HepG2 (cell line): Measurements from ENCODE around the gene SZRD1. TPM values are rescaled to one million over a fixed set of nuclear protein-coding genes. Genes with fewer than 3 reads are reported as not detected.

Source experiments
- CREBL2 ChIP-seq: sonication (generic); formaldehyde crosslinking; IDR thresholded peaks from 2 replicates; pipeline ENCODE4 v1.8.1; 2023; ENCODE audit warnings: missing genetic modification reagents, mild to moderate bottlenecking, borderline replicate concordance
- EP300 ChIP-seq, 3 experiments: sonication (generic) in 1 of 3; formaldehyde crosslinking in 1 of 3; IDR thresholded peaks; 2 replicates each; pipeline versions ENCODE4 v1.5.1 to v1.6.1; 2011 to 2020; ENCODE audit warnings: low read depth in 2 of 3, low read length in 2 of 3, borderline replicate concordance in 1 of 3, improper control_type of control experiment in 1 of 3, mild to moderate bottlenecking in 1 of 3, missing genetic modification reagents in 1 of 3, moderate library complexity in 1 of 3
- MATR3 ChIP-seq: sonication (generic); formaldehyde crosslinking; IDR thresholded peaks from 2 replicates; pipeline ENCODE4 v1.4.0; 2020; ENCODE audit warnings: missing genetic modification reagents
- MLXIP ChIP-seq: sonication (generic); formaldehyde crosslinking; IDR thresholded peaks from 2 replicates; pipeline ENCODE4 v1.9.0; 2021; ENCODE audit warnings: missing genetic modification reagents, borderline replicate concordance
- PAX8 ChIP-seq: sonication (generic); formaldehyde crosslinking; IDR thresholded peaks from 2 replicates; pipeline ENCODE4 v1.8.0; 2022; ENCODE audit warnings: mild to moderate bottlenecking, missing genetic modification reagents, borderline replicate concordance
- RAD21 ChIP-seq: fragments of 450-650 bp; formaldehyde crosslinking; IDR thresholded peaks from 2 replicates; pipeline ENCODE4 v1.5.0; 2020; ENCODE audit warnings: mild to moderate bottlenecking
- RXRB ChIP-seq: IDR thresholded peaks from 2 replicates; pipeline ENCODE4 v1.6.1; 2016; ENCODE audit warnings: borderline replicate concordance, missing genetic modification reagents, missing compliant biosample characterization
- SMAD3 ChIP-seq: sonication (generic); formaldehyde crosslinking; IDR thresholded peaks from 2 replicates; pipeline ENCODE4 v1.4.0; 2020; ENCODE audit warnings: missing genetic modification reagents
- SMAD9 ChIP-seq: sonication (generic); formaldehyde crosslinking; IDR thresholded peaks from 2 replicates; pipeline ENCODE4 v1.5.1; 2020; ENCODE audit warnings: mild to moderate bottlenecking, missing genetic modification reagents
- ZIK1 ChIP-seq: sonication (generic); formaldehyde crosslinking; IDR thresholded peaks from 2 replicates; pipeline ENCODE4 v1.5.0; 2020; ENCODE audit warnings: mild to moderate bottlenecking, low read depth, missing genetic modification reagents, borderline replicate concordance
- ZNF414 ChIP-seq: sonication (generic); formaldehyde crosslinking; IDR thresholded peaks from 2 replicates; pipeline ENCODE4 v1.5.0; 2020; ENCODE audit warnings: missing genetic modification reagents
- ZNF550 ChIP-seq: sonication (generic); formaldehyde crosslinking; IDR thresholded peaks from 2 replicates; pipeline ENCODE4 v1.4.0; 2020; ENCODE audit warnings: mild to moderate bottlenecking, missing genetic modification reagents, borderline replicate concordance
- ZNF552 ChIP-seq: sonication (generic); formaldehyde crosslinking; IDR thresholded peaks from 2 replicates; pipeline ENCODE4 v1.9.0; 2022; ENCODE audit warnings: missing genetic modification reagents, mild to moderate bottlenecking, borderline replicate concordance
- ZNF567 ChIP-seq: sonication (generic); formaldehyde crosslinking; IDR thresholded peaks from 2 replicates; pipeline ENCODE4 v1.8.1; 2023; ENCODE audit warnings: mild to moderate bottlenecking, missing genetic modification reagents, borderline replicate concordance
- ZNF737 ChIP-seq: sonication (generic); formaldehyde crosslinking; IDR thresholded peaks from 2 replicates; pipeline ENCODE4 v1.5.0; 2020; ENCODE audit warnings: missing genetic modification reagents, mild to moderate bottlenecking, borderline replicate concordance
- ZNF776 ChIP-seq: sonication (generic); formaldehyde crosslinking; IDR thresholded peaks from 2 replicates; pipeline ENCODE4 v1.4.0; 2020; ENCODE audit warnings: mild to moderate bottlenecking, missing genetic modification reagents
- ZNF788 ChIP-seq: sonication (generic); formaldehyde crosslinking; IDR thresholded peaks from 2 replicates; pipeline ENCODE4 v1.5.0; 2020; ENCODE audit warnings: mild to moderate bottlenecking, missing genetic modification reagents, borderline replicate concordance
- polyA plus RNA-seq, 8 experiments: library from polyadenylated mRNA; depleted of rRNA in 3 of 8; stranded (reverse) in 7 of 8; unstranded in 1 of 8; fragments of >200 nt; fragmentation: Illumina TruSeq in 4 of 8; extraction: Trizol in 4 of 8; gene quantifications; 2 replicates each; pipeline versions ENCODE4 v1.2.1 to v1.2.3, GENCODE V29; 2011 to 2016; ENCODE audit warnings: low read depth in 4 of 8, missing spikeins in 1 of 8, mixed read lengths in 1 of 8; ENCODE audit not compliant: insufficient read depth in 1 of 8
- total RNA-seq, 5 experiments: library from RNA; depleted of rRNA; stranded (reverse); fragments of >200 nt; fragmentation: Illumina TruSeq; extraction: Trizol; gene quantifications; 2 replicates each; pipeline ENCODE4 v1.2.3, GENCODE V29; 2016; ENCODE audit warnings: low read depth in 1 of 5
- TF ChIP-seq, protein P1 (sequence below): sonication (generic); formaldehyde crosslinking; IDR thresholded peaks from 2 replicates; pipeline ENCODE4 v1.5.0; 2020; ENCODE audit warnings: mild to moderate bottlenecking, missing genetic modification reagents
- TF ChIP-seq, protein P2 (sequence below): sonication (generic); formaldehyde crosslinking; IDR thresholded peaks from 2 replicates; pipeline ENCODE4 v1.4.0; 2020; ENCODE audit warnings: missing genetic modification reagents
- TF ChIP-seq, protein P3 (sequence below): IDR thresholded peaks from 2 replicates; pipeline ENCODE4 v1.6.1; 2016; ENCODE audit warnings: missing compliant biosample characterization, missing genetic modification reagents, borderline replicate concordance

Gene SZRD1
- total and polyA plus RNA-seq, 2 of the 13 experiments (the other 11 are each of a cell fraction or from before 2014, with no cell fraction given): 28.5 to 41.4 TPM

GRCh38 chr1:16366722-16367257 lies at the start of gene SZRD1 (continued):
- TF ChIP-seq RXRB (CRISPR knock-in tag) (peak; percentile 21; the same call in 1 of the 2 replicates), MATR3 (no peak), ZNF414 (CRISPR knock-in tag) (peak; percentile 4; the same call in 1 of the 2 replicates), PAX8 (CRISPR knock-in tag) (no peak), ZNF550 (CRISPR knock-in tag) (no peak), EP300 (IDR thresholded peaks at IDR 0.05; ENCODE audit: low read depth in 2 of 2, low read length in 2 of 2) (no peak; a peak in 1 of 4 replicates), EP300 (CRISPR knock-in tag; IDR thresholded peaks at IDR 0.05; ENCODE audit: borderline replicate concordance) (no peak), ZNF788 (CRISPR knock-in tag) (no peak), ZNF567 (CRISPR knock-in tag) (no peak), ZNF552 (CRISPR knock-in tag) (no peak), ZIK1 (CRISPR knock-in tag) (no peak), CREBL2 (CRISPR knock-in tag) (no peak), MLXIP (CRISPR knock-in tag) (no peak), RAD21 (CRISPR knock-in tag) (no peak), ZNF737 (CRISPR knock-in tag) (no peak), ZNF776 (CRISPR knock-in tag) (no peak), SMAD3 (CRISPR knock-in tag) (no peak; the same call in 1 of the 2 replicates), SMAD9 (no peak)
- TF ChIP-seq, protein P1, sequence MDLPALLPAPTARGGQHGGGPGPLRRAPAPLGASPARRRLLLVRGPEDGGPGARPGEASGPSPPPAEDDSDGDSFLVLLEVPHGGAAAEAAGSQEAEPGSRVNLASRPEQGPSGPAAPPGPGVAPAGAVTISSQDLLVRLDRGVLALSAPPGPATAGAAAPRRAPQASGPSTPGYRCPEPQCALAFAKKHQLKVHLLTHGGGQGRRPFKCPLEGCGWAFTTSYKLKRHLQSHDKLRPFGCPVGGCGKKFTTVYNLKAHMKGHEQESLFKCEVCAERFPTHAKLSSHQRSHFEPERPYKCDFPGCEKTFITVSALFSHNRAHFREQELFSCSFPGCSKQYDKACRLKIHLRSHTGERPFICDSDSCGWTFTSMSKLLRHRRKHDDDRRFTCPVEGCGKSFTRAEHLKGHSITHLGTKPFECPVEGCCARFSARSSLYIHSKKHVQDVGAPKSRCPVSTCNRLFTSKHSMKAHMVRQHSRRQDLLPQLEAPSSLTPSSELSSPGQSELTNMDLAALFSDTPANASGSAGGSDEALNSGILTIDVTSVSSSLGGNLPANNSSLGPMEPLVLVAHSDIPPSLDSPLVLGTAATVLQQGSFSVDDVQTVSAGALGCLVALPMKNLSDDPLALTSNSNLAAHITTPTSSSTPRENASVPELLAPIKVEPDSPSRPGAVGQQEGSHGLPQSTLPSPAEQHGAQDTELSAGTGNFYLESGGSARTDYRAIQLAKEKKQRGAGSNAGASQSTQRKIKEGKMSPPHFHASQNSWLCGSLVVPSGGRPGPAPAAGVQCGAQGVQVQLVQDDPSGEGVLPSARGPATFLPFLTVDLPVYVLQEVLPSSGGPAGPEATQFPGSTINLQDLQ (CRISPR knock-in tag): no peak
- TF ChIP-seq, protein P2, sequence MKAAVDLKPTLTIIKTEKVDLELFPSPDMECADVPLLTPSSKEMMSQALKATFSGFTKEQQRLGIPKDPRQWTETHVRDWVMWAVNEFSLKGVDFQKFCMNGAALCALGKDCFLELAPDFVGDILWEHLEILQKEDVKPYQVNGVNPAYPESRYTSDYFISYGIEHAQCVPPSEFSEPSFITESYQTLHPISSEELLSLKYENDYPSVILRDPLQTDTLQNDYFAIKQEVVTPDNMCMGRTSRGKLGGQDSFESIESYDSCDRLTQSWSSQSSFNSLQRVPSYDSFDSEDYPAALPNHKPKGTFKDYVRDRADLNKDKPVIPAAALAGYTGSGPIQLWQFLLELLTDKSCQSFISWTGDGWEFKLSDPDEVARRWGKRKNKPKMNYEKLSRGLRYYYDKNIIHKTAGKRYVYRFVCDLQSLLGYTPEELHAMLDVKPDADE (CRISPR knock-in tag): no peak
- TF ChIP-seq, protein P3, sequence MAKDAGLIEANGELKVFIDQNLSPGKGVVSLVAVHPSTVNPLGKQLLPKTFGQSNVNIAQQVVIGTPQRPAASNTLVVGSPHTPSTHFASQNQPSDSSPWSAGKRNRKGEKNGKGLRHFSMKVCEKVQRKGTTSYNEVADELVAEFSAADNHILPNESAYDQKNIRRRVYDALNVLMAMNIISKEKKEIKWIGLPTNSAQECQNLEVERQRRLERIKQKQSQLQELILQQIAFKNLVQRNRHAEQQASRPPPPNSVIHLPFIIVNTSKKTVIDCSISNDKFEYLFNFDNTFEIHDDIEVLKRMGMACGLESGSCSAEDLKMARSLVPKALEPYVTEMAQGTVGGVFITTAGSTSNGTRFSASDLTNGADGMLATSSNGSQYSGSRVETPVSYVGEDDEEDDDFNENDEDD (CRISPR knock-in tag): peak; percentile 53; the same call in 1 of the 2 replicates
